Measurements from ENCODE around the gene MED15. TPM values are rescaled to one million over a fixed set of nuclear protein-coding genes. Genes with fewer than 3 reads are reported as not detected.

The MED15 gene
- total RNA-seq, 2 donors from 2014 or later: 61.4 to 62.7 TPM

DNA sequence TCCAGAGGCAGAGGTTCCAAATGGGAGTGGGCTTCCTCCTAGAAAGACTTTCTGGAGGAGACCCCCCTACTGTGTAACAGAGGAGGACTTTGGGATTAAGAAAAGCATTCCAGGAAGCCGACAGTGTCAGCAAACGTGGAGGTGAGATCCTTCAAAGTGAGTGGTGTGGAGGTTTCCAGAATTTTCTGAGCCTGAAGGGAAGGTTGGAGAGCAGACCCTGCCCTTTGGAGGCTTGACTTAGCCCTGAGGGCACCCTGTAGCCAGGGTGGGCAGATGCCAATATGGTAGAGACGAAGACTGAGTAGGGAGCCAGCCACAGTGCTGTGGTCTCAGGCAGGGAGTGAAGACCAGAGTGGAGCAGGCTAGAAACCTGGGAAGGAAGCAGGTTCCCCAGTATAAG lies 10.0 kb upstream of the MED15 start:
- H3K4me1 ChIP-seq (ENCODE audit: control insufficient read depth, insufficient read depth, low read length): no peaks in the 10 kb centered on the region
- H3K27ac ChIP-seq (ENCODE audit: low read depth, low read length): no peak overlapping the region
- peak overlapping the region; percentile 86 for H3K4me3 Mint-ChIP-seq
- no peak for TF ChIP-seq CTCF (conservative IDR thresholded peaks at IDR 0.05)
- no peak overlapping the region for H3K9ac ChIP-seq (ENCODE audit: extremely low read depth, low read length, poor library complexity, severe bottlenecking)
- peak overlapping the region; percentile 94 for H3K4me3 ChIP-seq (ENCODE audit: low read length)
- no peak overlapping the region for H3K27ac Mint-ChIP-seq
- no peak for DNase-seq
- peaks cover 22% of the 10 kb centered on the region for H3K36me3 Mint-ChIP-seq (ENCODE audit: low read depth)
- peaks cover 15% of the 10 kb centered on the region for H3K4me1 Mint-ChIP-seq
- H3K9me3 ChIP-seq (ENCODE audit: control insufficient read depth, low read length): no peaks in the 10 kb centered on the region
- WGBS, 2 experiments (ENCODE audit: insufficient coverage in 1 of 2, insufficient read length in 1 of 2): 81 to 95% methylated on average over 3 of the region's 3 CpGs
- H3K9me3 Mint-ChIP-seq: no peaks in the 10 kb centered on the region
- peaks cover 12% of the 10 kb centered on the region for H3K27me3 Mint-ChIP-seq (ENCODE audit: insufficient read depth)
- H3K36me3 ChIP-seq (ENCODE audit: control insufficient read depth, insufficient read depth, low read length): peaks cover 3% of the 10 kb centered on the region
- no peaks in the 10 kb centered on the region for H3K27me3 ChIP-seq (ENCODE audit: control insufficient read depth, insufficient read depth, low read length, poor library complexity, severe bottlenecking)

GRCh38 chr22:20498913-20499312 lies 8.5 kb upstream of the MED15 start:
- no peak overlapping the region for H3K4me3 Mint-ChIP-seq
- H3K9me3 Mint-ChIP-seq: no peaks in the 10 kb centered on the region
- DNase-seq: no peak
- no peak overlapping the region for H3K9ac ChIP-seq (ENCODE audit: extremely low read depth, low read length, poor library complexity, severe bottlenecking)
- TF ChIP-seq CTCF (conservative IDR thresholded peaks at IDR 0.05): no peak
- H3K4me3 ChIP-seq (ENCODE audit: low read length): no peak overlapping the region
- WGBS, 2 experiments (ENCODE audit: insufficient coverage in 1 of 2, insufficient read length in 1 of 2): 87 to 94% methylated on average over 3 of the region's 3 CpGs
- no peaks in the 10 kb centered on the region for H3K27me3 ChIP-seq (ENCODE audit: control insufficient read depth, insufficient read depth, low read length, poor library complexity, severe bottlenecking)
- H3K9me3 ChIP-seq (ENCODE audit: control insufficient read depth, low read length): no peaks in the 10 kb centered on the region
- no peak overlapping the region for H3K27ac Mint-ChIP-seq
- H3K27ac ChIP-seq (ENCODE audit: low read depth, low read length): no peak overlapping the region
- peaks cover 6% of the 10 kb centered on the region for H3K27me3 Mint-ChIP-seq (ENCODE audit: insufficient read depth)
- peaks cover 3% of the 10 kb centered on the region for H3K36me3 ChIP-seq (ENCODE audit: control insufficient read depth, insufficient read depth, low read length)
- H3K4me1 Mint-ChIP-seq: peaks cover 15% of the 10 kb centered on the region
- peaks cover 23% of the 10 kb centered on the region for H3K36me3 Mint-ChIP-seq (ENCODE audit: low read depth)
- no peaks in the 10 kb centered on the region for H3K4me1 ChIP-seq (ENCODE audit: control insufficient read depth, insufficient read depth, low read length)

GRCh38 chr22:20499769-20500168 lies 7.6 kb upstream of the MED15 start:
- WGBS, 2 experiments (ENCODE audit: insufficient coverage in 1 of 2, insufficient read length in 1 of 2): 89 to 93% methylated on average over 7 of the region's 7 CpGs

More at GRCh38 chr22:20499769-20500168, 7.6 kb upstream of the MED15 start:
- Mint-ChIP-seq H3K9me3 (no peaks in the 10 kb centered on the region), H3K27me3 (ENCODE audit: insufficient read depth) (peaks cover 1% of the 10 kb centered on the region), H3K36me3 (ENCODE audit: low read depth) (peaks cover 23% of the 10 kb centered on the region), H3K4me3 (no peak overlapping the region), H3K27ac (no peak overlapping the region), H3K4me1 (peaks cover 11% of the 10 kb centered on the region)
- TF ChIP-seq CTCF (conservative IDR thresholded peaks at IDR 0.05): no peak
- Histone ChIP-seq H3K27ac (ENCODE audit: low read depth, low read length) (no peak overlapping the region), H3K9ac (ENCODE audit: extremely low read depth, low read length, poor library complexity, severe bottlenecking) (no peak overlapping the region), H3K36me3 (ENCODE audit: control insufficient read depth, insufficient read depth, low read length) (peaks cover 3% of the 10 kb centered on the region), H3K4me3 (ENCODE audit: low read length) (no peak overlapping the region), H3K27me3 (ENCODE audit: control insufficient read depth, insufficient read depth, low read length, poor library complexity, severe bottlenecking) (no peaks in the 10 kb centered on the region), H3K4me1 (ENCODE audit: control insufficient read depth, insufficient read depth, low read length) (no peaks in the 10 kb centered on the region), H3K9me3 (ENCODE audit: control insufficient read depth, low read length) (no peaks in the 10 kb centered on the region)
- DNase-seq: no peak

All from endodermal cell (in vitro differentiated cells).